Measurements from ENCODE around the gene NPPA.

NPPA gene

GRCh38 chr1:11873395-11874257, 26.0 kb upstream of the NPPA start:
- DNase-seq, result no peak

- DNase-seq, result no peak
These were observed 25.0 kb upstream of the NPPA start for GRCh38 chr1:11872545-11872944.

- DNase-seq, result no peak
These were observed 22.1 kb upstream of the NPPA start for GRCh38 chr1:11869650-11870207.

- DNase-seq, result no peak
These were observed 21.5 kb upstream of the NPPA start for GRCh38 chr1:11869104-11869503.

- no peak for DNase-seq
These were observed 20.9 kb upstream of the NPPA start for GRCh38 chr1:11868331-11868980.

GRCh38 chr1:11862890-11863289, 15.3 kb upstream of the NPPA start:
- DNase-seq, result no peak

- no peak for DNase-seq
These were observed 13.0 kb upstream of the NPPA start for GRCh38 chr1:11860587-11860986.

GRCh38 chr1:11860083-11860482, 12.5 kb upstream of the NPPA start:
- DNase-seq, result no peak

- peak; percentile 45 to 68 (median 61) for DNase-seq
These were observed 11.6 kb upstream of the NPPA start for GRCh38 chr1:11858968-11859871.

GRCh38 chr1:11858613-11858967, 11.0 kb upstream of the NPPA start, which contains the start of gene NPPB:
NPPB (minus strand) TSS chr1:11858945; CDS start chr1:11858833, 112 bp downstream.
- no peak for DNase-seq

GRCh38 chr1:11858158-11858557, 10.6 kb upstream of the NPPA start:
- DNase-seq, result no peak

- DNase-seq, result no peak
These were observed 9.7 kb upstream of the NPPA start for GRCh38 chr1:11857164-11857851.

GRCh38 chr1:11856698-11857097, 9.1 kb upstream of the NPPA start:
- no peak for DNase-seq

- no peak for DNase-seq
These were observed 7.8 kb upstream of the NPPA start for GRCh38 chr1:11855430-11855829.

- DNase-seq, result no peak
These were observed 6.9 kb upstream of the NPPA start for GRCh38 chr1:11854519-11854918.

GRCh38 chr1:11851180-11851579, 3.6 kb upstream of the NPPA start:
- DNase-seq, result no peak

GRCh38 chr1:11850156-11850555, 2.6 kb upstream of the NPPA start:
- DNase-seq, result no peak

- no peak for DNase-seq
These were observed 754 bp upstream of the NPPA start for GRCh38 chr1:11848373-11848700.

GRCh38 chr1:11845641-11846335, 1.8 kb downstream of the NPPA start:
- DNase-seq, result no peak

- no peak for DNase-seq
These were observed 5.2 kb downstream of the NPPA start for GRCh38 chr1:11842154-11843041.
